DMS53 (cell line): Measurements from ENCODE around the gene RPL10A.

Experiments
- DNase-seq: peaks from one replicate; lab custom pipeline; 2025; lab: John Stamatoyannopoulos, UW

The RPL10A gene

DNA sequence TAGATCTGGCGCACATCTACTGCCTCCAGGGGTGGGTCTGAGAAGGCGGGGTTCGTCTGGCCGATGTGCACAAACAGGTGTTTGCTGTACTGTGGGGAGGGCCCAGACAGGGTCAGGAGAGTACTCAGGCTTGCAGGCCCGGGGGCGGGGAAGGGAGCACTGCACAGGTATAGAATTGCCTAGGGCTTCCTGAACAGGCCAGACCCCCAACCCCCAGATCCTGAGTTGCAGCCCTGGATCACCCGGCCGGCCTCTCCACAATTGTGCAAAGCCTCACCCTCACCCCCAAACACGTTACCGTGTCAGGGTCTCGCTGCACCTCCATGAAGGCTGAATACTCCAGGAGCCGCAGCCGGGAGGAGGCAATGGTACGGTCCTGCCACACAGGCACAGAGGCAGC is 7.8 kb downstream of the RPL10A start:
- DNase-seq = no peak

- DNase-seq = no peak
Measured at GRCh38 chr6:35477028-35477427, 8.8 kb downstream of the RPL10A start.

DNA sequence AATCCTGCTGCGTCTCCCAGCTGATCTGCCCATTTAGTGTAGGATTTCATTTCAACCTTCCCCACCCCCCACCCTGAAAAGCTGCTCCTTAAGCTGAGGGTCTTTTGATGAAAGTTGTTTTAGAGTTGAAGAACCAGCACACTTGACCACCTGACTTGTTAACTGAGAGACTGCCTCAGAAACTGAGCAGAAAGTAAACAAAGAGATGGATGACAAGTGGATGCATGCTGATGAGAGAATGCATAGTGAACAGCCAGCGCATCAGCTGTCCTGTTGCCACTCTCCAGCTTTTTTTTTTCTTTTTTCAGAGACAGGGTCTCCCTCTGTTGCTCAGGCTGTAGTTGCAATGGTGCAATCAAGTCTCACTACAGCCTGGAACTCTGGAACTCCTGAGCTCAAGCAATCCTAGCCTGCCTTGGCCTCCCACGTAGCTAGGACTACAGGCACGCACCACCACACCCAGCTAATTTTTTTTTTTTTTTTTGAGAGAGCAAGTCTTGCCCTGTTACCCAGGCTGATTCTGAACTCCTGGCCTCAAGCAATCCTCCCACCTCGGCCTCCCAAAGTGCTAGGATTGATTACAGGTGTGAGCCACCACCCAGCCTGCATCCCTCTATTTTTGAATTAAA is 9.5 kb downstream of the RPL10A start:
- DNase-seq = peak; percentile 56

GRCh38 chr6:35478259-35478658 is 10.1 kb downstream of the RPL10A start:
- no peak for DNase-seq

DNA sequence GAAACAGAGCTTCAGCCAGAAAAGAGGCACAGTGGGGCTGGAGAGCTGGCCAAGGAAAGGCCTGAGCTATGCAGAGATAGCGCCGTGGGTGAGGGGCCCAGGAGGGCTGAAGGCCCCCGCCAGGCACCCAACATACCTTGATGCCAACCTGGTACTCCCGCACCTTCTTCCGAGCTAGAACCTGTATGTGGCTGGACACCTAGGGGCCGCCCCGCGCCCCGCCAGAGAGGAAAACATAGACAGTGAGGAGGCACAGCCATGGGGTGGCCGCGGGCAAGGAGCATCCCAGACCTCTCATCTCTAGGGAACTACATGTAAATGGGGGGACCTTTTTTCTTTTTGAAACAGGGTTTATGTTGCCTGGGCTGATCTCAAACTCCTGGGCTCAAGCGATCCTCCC is 12.0 kb downstream of the RPL10A start:
- no peak for DNase-seq

- no peak for DNase-seq
Measured at GRCh38 chr6:35481226-35481625, 13.0 kb downstream of the RPL10A start.

- DNase-seq = no peak
Measured at GRCh38 chr6:35483062-35483461, 14.9 kb downstream of the RPL10A start.

- no peak for DNase-seq
Measured at GRCh38 chr6:35483490-35483889, 15.3 kb downstream of the RPL10A start.

GRCh38 chr6:35483893-35484645 is 15.9 kb downstream of the RPL10A start:
- no peak for DNase-seq

DNA sequence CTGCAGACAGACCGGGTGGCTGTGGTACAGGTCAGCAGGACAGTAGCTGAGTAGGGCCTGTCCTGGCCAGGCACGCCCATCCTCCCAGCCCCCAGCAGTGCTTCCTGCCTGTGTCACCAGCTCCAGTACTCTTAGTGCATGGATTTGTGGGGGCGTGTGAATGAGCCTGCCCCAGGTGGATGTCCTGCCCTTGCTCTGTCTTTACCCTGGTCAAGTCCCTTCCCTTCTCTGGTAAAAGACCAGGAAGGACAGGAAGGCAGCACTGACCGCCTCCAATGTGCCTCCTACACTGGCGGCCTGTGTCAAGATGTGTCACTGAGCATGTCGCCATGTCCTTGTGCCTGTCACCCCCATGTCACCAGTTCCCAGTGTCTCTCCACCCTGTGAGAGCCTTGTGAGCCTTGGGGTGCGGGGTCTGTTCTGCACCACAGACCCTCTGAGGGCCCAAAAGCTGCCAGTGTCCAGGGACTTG is 16.8 kb downstream of the RPL10A start:
- no peak for DNase-seq

- DNase-seq = no peak
Measured at GRCh38 chr6:35485402-35485877, 17.2 kb downstream of the RPL10A start.

DNA sequence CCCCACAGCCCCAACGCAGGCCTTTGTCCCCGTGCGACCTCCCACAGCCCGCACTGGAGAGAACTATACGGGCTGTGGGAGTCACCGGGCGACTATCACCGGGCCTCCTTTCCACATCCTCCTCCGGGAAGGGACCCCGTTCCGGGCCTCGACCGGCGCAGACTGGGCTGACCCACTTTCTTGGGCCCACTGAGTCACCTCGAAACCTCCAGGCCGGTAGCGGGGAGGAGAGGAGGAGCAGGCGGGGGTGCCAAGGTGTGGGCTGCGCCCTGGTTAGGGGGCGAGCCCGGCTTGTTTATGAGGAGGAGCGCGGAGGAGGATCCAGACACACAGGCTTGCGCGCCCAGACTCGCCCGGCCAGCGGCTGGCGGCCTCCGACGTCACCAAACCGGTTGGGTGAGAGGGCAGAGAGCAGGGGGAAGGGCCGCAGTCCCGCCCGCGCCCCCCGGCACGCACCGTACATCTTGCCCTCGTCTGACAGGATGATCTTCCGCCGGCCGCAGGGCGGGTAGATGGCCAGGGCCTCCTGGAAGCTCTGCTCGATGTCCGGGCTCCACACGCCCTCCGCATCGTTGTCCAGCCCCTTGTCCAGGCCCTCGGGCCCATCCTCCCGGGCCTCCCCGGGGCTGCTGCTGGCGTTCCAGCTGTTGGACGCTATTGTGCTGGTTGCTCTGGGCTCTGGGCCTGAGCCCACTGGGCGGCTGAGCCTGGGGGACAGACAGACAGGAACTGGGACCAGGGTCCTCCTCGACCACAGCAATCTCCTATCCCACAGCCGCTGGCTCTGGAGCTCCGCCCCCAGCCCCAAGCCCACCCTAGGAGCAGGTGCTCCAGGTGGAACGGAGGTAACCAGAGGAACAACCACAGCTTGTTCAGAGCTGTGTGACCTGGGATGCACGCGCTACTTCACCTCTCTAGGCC is 18.1 kb downstream of the RPL10A start:
- DNase-seq = peak; percentile 24

- no peak for DNase-seq
Measured at GRCh38 chr6:35487658-35488516, 19.7 kb downstream of the RPL10A start.

- DNase-seq = no peak
Measured at GRCh38 chr6:35488517-35488862, 20.3 kb downstream of the RPL10A start.

DNA sequence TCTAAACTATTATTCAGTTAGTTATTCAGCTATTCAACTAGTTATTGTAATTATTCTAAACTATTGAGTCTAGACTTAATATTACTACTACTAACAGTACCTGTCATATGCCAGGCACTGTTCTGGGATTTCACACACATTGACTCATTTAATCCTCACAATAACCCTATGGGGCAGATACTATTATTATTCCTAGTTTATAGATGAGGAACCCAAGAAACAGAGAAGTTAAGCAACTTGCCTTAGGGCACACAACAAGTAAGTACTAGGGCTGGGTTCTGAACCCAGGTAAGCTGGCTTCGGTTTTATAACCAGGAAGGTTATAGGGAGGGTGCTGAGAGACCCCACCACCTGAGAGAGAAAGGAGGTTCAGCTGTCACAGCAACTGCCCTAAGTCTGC is 20.9 kb downstream of the RPL10A start:
- no peak for DNase-seq

GRCh38 chr6:35489995-35490791 is 22.0 kb downstream of the RPL10A start:
- no peak for DNase-seq

GRCh38 chr6:35490821-35491557 is 22.8 kb downstream of the RPL10A start:
- DNase-seq = no peak

DNA sequence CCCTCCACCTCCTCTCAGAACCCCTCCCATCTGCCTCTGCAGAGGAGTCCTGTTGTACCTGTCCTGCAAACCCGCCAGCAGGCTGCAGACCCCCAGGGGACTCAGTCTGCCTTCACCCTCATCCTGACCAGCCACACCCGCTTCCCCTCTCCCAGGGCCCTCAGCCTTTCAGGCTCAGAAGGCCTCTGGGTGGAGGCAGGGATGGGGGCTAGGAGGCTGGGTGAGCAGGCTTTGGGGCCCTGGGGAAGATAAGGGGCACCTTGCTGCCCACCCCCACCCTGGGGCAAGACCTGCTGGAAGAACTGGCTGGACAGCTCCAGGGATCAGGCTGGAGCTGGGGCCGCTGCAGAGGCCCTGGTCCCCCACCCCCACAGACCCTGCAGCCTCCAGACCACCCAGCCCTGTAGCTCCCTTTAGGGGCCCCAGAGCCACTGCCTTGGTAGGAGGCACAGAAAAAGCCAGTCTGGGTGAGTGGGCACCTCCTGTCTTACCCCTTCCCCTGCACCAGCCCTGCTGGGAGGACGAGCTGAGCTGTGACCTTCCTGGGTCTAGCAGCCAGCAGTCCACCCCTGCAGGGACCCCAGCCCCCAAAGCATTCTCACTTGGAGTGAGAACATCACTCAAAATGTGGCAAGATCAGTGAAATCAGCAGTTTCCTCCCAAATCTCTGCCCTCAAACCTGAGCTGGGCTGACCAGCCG is 23.5 kb downstream of the RPL10A start:
- DNase-seq = no peak

- no peak for DNase-seq
Measured at GRCh38 chr6:35492258-35492973, 24.2 kb downstream of the RPL10A start.
